Pancreas (tissue), 10 donors: Measurements from ENCODE around the gene HK1. TPM values are rescaled to one million over a fixed set of nuclear protein-coding genes. Genes with fewer than 3 reads are reported as not detected.

Experiments used
- ATAC-seq, 4 donors: fragments of 200-7000 bp; cut with Tn5 transposase; one replicate each; pipeline versions ENCODE4 v1.8.0 to v1.9.1; 2020; ENCODE audit warnings: mild to moderate bottlenecking in 4 of 4, moderate library complexity in 4 of 4
- DNase-seq, 6 donors: peaks; one replicate each; pipeline ENCODE4 v3.0.0-alpha.2; 2020
- FAIRE-seq: peaks from 2 replicates; lab custom pipeline; 2012; peaks lifted over from hg19 to GRCh38; lab: Jason Lieb, UNC
- H3K27ac ChIP-seq, 4 donors: fragments of 200-600 bp; sonication (generic); 1 replicate in 3 of 4; 2 replicates in 1 of 4; pipeline versions ENCODE4 v1.5.0 to v1.8.0; 2020
- H3K27me3 ChIP-seq, 4 donors: fragments of 200-600 bp; one replicate each; pipeline ENCODE4 v1.8.0; 2021
- H3K36me3 ChIP-seq, 3 donors: fragments of 200-600 bp; sonication (generic) in 1 of 3; one replicate each; pipeline versions ENCODE4 v1.5.0 to v1.8.0; 2020 to 2021
- H3K4me1 ChIP-seq, 3 donors: fragments of 200-600 bp; one replicate each; pipeline ENCODE4 v1.8.0; 2021
- H3K4me3 ChIP-seq, 4 donors: fragments of 200-600 bp; sonication (generic) in 2 of 4; one replicate each; pipeline versions ENCODE4 v1.5.0 to v1.8.0; 2020 to 2021
- H3K9me3 ChIP-seq, 4 donors: fragments of 200-600 bp; one replicate each; pipeline ENCODE4 v1.8.0; 2021
- CTCF ChIP-seq, 4 donors: fragments of 200-600 bp; sonication (generic) in 3 of 4; IDR thresholded peaks; one replicate each; pipeline versions ENCODE4 v1.5.0 to v1.8.0; 2021; ENCODE audit warnings: antibody characterized with exemption in 4 of 4
- WGBS, 2 donors: extraction: QIAGEN DNeasy Blood & Tissue Kit; methylation state at CpG; one replicate each; pipeline ENCODE4 v1.1.7; 2013; 5-methylcytosine and 5-hydroxymethylcytosine counted together
- intact Hi-C, 3 donors: fragments of 100-400 bp; cut with DNase I; formaldehyde crosslinking; loops; one replicate each; pipeline versions ENCODE4 v1.11.1 to v1.14.2; 2022
- polyA plus RNA-seq, 2 donors: library from polyadenylated mRNA; stranded (reverse); fragments of 200-250 nt; gene quantifications; one replicate each; pipeline ENCODE4 v1.2.3, GENCODE V29; 2013
- total RNA-seq, 6 donors: library from RNA; stranded (reverse); fragmentation: NEBNext Ultra II Directional in 4 of 6; extraction: Animal tissue kit (Norgen Biotek cat#: 25700) in 4 of 6; gene quantifications; one replicate each; pipeline versions ENCODE4 v1.2.1 to v1.2.4, GENCODE V29; 2021 to 2023
- donor health status: healthy with polysubstance abuse.
- donor health status: DM: no; HTN: no; CAD: no; lungs with moderate emphysema.
- donor health status: DM: no; HTN: no; CAD: no.
- donor health status: control.
- donor health status: control.
- donor health status: Bipolar disorder and iron deficiency.
- donor health status: DM: yes; HTN: yes; CAD: no.
- donor health status: DM: no; HTN: no; CAD: no.
- donor health status: DM: no; HTN: no; CAD: no.
- donor health status: DM: yes; HTN: yes; CAD: no.

HK1 gene
- total and polyA plus RNA-seq, 8 donors = 6.7 to 18.1 (median 8.6) TPM

GRCh38 chr10:69261184-69261583, 17.1 kb upstream of the HK1 start:
- intact Hi-C loops = no loop called here
- no peak overlapping the region for H3K27ac ChIP-seq
- 83 to 86% methylated on average over 8 of the region's 8 CpGs for WGBS, 2 donors
- no peak for TF ChIP-seq CTCF (IDR thresholded peaks at IDR 0.05)
- H3K27me3 ChIP-seq = no peaks in the 10 kb centered on the region
- no peaks in the 10 kb centered on the region for H3K36me3 ChIP-seq
- no peaks in the 10 kb centered on the region for H3K4me1 ChIP-seq
- ATAC-seq (no peak), DNase-seq (no peak), FAIRE-seq (no peak)
- H3K9me3 ChIP-seq = no peaks in the 10 kb centered on the region
- no peak overlapping the region for H3K4me3 ChIP-seq

GRCh38 chr10:69262292-69262751, 16.0 kb upstream of the HK1 start:
- H3K4me3 ChIP-seq = no peak overlapping the region
- 72 to 80% methylated on average over 3 of the region's 3 CpGs for WGBS, 2 donors
- no peak for FAIRE-seq

GRCh38 chr10:69265521-69265920, 12.8 kb upstream of the HK1 start:
- ATAC-seq (no peak), FAIRE-seq (no peak), DNase-seq (no peak)
- Histone ChIP-seq H3K27ac (no peak overlapping the region), H3K9me3 (no peaks in the 10 kb centered on the region), H3K4me1 (no peaks in the 10 kb centered on the region), H3K36me3 (no peaks in the 10 kb centered on the region), H3K4me3 (no peak overlapping the region), H3K27me3 (no peaks in the 10 kb centered on the region)
- no peak for TF ChIP-seq CTCF (IDR thresholded peaks at IDR 0.05)
- WGBS, 2 donors = 85 to 86% methylated on average over 17 of the region's 17 CpGs
- intact Hi-C loops = no loop called here

More at GRCh38 chr10:69262292-69262751, 16.0 kb upstream of the HK1 start:
- TF ChIP-seq CTCF (IDR thresholded peaks at IDR 0.05) = no peak
- intact Hi-C loops = no loop called here
- H3K4me1 ChIP-seq = no peaks in the 10 kb centered on the region
- no peaks in the 10 kb centered on the region for H3K27me3 ChIP-seq
- H3K36me3 ChIP-seq = no peaks in the 10 kb centered on the region
- H3K27ac ChIP-seq = no peak overlapping the region
- H3K9me3 ChIP-seq = no peaks in the 10 kb centered on the region
- DNase-seq (no peak), ATAC-seq (no peak)

- intact Hi-C loops = no loop called here
- Histone ChIP-seq H3K4me1 (no peaks in the 10 kb centered on the region), H3K9me3 (no peaks in the 10 kb centered on the region), H3K36me3 (no peaks in the 10 kb centered on the region), H3K4me3 (no peak overlapping the region), H3K27ac (no peak overlapping the region), H3K27me3 (no peaks in the 10 kb centered on the region)
- no peak for ATAC-seq
- no peak for DNase-seq
- 78 to 86% methylated on average over 14 of the region's 14 CpGs for WGBS, 2 donors
- FAIRE-seq = no peak
- TF ChIP-seq CTCF (IDR thresholded peaks at IDR 0.05) = no peak
Observed at GRCh38 chr10:69268761-69269416, 9.4 kb upstream of the HK1 start.

GRCh38 chr10:69269761-69270160, 8.5 kb upstream of the HK1 start:
- Histone ChIP-seq H3K27me3 (no peaks in the 10 kb centered on the region), H3K36me3 (no peaks in the 10 kb centered on the region), H3K9me3 (no peaks in the 10 kb centered on the region), H3K27ac (no peak overlapping the region), H3K4me3 (no peak overlapping the region), H3K4me1 (no peaks in the 10 kb centered on the region)
- intact Hi-C loops = no loop called here
- FAIRE-seq (no peak), ATAC-seq (no peak), DNase-seq (no peak)
- 61 to 66% methylated on average over 2 of the region's 2 CpGs for WGBS, 2 donors
- no peak for TF ChIP-seq CTCF (IDR thresholded peaks at IDR 0.05)
